GM19099 (cell line): ENCODE measurements around the gene NOTUM.

Experiments used
- POLR2A ChIP-seq: IDR thresholded peaks from 3 replicates; pipeline ENCODE4 v1.6.1; 2011; ENCODE audit warnings: low read depth; ENCODE audit not compliant: insufficient read length; ENCODE audit errors: extremely low read depth

The NOTUM gene

DNA sequence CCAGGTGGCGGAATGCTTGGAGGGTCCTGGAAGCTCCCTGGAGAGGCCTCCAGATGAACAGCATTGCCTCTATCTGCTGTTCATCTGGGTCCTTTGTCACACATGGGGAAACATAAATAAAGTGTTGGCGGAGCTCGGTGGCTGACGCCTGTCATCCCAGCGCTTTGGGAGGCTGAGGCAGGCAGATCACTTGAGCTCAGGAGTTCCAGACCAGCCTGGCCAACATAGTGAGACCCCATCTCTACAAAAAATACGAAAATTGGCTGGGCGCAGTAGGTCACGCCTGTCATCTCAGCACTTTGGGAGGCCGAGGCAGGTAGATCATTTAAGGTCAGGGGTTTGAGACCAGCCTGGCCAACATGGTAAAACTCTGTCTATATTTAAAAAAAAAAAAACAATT lies 16.1 kb downstream of the NOTUM start:
- no peak for TF ChIP-seq POLR2A

DNA sequence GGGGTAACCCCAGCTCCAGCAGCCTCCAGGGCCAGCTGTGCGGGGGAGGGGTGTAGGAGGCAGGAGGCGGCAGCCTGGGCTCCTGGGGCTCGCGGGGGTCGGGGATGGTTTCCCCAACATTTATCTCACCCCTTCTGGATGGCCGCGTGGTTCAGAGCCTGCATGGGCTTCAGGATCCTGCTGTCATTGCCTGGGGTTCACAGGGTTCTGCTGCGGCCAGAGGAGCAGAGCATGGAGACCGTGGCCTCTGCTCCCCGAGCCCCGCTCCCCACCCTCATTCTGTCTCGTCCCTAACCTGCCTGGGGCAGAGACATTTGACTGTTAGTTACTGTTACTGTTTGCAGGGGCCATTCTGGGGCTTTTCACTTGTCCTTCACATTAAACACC lies 18.8 kb downstream of the NOTUM start:
- TF ChIP-seq POLR2A, result no peak

DNA sequence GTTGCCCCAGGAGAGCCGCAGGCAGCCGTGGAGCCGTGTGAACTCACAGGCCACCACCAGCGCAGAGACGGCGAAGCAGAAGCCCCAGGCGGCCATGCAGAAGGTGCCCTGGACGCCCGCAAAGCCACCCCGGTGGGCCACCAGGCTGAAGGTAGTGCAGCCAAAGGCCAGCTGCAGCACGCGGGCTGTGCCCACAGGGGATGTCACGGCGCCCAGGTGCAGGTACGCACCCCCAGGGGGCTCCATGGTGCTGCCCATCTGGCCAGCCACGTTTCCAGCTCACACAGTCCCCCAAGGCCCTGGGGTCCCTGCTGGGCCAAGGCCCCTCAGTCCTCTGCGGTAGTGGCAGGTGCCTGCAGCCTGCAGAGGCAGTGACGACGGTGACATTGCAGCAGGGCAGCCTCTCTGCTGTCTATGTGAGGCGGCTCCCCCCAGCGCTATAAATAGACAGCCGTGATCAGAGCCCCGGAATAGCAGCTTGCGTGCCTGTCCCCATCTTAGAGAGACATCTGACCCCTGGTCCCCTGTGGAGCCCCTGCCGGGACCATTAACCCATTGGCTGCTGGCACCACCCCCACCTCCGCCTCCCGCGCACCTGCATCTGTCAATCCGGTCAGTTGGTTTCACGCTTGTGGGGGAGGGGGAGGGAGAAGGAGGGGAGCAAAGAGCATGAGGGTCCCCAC lies 19.4 kb downstream of the NOTUM start:
- no peak for TF ChIP-seq POLR2A

DNA sequence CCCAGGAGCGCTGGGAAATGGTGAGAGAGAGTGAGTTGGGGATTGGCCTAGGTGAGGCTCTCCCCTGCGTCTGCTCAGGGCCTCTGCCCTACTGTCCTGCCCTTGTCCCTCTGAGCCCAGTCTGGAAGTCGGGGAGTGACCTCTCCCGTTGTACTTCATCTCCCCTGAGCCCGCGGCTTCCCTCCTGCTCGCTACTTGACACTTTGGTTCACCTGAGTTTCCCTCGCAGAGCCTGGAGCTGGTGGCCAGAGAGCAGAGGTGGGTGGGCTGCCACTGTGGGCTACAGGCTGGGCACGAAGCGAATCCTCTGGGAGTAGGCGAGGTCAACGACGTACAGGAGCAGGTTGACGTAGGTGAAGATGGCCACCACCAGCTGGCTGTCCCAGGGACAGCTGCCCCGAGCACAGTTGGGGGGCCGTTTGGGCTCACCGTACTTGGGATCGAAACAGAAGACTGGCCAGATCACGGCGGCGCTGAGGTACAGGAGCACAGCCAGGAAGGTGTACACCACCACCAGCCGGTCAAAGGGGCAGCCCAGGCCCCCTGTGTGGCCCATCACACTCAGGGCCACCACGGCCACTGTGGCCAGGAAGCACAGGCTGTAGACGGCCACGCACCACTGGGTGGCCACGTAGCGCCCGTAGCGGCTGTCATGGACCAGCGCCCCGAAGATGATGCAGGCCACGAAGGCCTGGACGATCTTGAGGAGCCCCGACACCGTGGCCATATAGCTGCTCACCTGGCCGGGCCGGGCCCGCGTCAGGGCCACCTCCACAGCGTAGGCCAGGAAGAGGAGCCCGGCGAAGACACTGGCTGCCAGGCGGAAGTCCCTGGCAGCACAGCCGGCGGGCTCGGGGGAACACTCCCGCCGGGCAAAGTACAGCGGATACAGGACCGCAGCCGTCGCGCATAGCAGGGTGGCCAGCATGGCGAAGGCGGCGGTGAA lies 20.2 kb downstream of the NOTUM start:
- no peak for TF ChIP-seq POLR2A

DNA sequence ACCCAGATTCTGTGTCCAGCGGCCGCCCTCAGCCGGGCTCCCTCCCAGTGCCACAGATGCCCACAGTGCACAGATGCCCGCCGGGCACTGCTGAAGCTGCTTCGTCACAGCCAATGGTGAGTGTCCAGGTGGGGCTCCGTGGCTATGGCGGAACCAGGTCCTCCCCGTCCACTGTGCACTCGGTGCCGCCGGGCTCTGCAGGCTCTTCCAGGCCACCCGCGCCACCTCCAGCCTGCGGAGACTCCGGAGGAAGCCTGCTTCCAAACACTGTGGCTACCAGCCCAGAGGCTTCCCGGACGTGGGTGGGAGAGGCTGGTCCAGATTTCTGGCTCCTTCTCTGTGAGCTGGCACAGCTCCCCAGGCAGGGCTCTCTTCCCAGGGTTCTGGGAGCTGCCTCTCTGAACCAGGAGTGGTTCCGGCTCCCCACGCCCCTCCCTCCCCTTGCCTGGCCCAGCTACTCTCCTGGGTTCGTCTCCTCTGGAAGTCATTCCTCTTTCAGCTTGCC lies 21.1 kb downstream of the NOTUM start:
- no peak for TF ChIP-seq POLR2A

DNA sequence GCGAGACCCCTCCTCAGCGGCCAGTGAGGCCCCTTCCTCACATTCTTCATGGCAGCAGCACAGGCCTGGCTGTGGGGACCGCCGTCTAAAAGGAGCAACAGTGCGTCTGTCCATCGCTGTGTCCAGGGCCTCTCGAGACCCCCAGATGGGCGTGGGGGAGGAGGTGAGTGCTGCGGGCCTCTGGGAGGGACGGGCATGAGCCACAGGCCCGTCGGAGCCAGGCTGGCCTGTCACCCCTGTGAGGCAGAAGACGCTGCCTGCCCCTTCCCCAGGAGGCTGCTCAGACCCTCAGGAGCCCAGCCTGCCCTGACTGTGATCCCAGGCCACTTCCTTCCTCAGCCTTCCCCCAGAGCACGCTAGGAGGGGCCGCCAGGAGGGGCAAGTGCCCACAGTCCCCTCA lies 21.8 kb downstream of the NOTUM start:
- no peak for TF ChIP-seq POLR2A

DNA sequence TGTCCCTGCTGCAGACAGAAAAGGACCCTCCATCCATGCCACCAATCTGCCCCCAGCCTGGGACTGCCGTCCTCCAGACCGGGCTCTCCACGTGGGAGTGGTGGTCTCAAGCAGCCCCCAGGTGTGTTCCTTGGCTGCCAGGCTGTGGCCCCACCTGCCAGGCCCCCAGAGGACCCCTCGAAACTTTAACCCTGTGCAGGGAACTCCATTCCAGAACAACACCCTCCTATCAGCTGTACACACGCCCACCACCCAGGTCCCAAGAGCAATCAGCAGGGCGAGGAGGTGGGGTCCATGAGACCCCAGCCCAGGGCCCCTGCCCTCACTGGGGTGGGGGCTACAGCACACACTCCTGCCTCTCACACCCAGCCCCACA lies 25.3 kb downstream of the NOTUM start:
- TF ChIP-seq POLR2A, result no peak

DNA sequence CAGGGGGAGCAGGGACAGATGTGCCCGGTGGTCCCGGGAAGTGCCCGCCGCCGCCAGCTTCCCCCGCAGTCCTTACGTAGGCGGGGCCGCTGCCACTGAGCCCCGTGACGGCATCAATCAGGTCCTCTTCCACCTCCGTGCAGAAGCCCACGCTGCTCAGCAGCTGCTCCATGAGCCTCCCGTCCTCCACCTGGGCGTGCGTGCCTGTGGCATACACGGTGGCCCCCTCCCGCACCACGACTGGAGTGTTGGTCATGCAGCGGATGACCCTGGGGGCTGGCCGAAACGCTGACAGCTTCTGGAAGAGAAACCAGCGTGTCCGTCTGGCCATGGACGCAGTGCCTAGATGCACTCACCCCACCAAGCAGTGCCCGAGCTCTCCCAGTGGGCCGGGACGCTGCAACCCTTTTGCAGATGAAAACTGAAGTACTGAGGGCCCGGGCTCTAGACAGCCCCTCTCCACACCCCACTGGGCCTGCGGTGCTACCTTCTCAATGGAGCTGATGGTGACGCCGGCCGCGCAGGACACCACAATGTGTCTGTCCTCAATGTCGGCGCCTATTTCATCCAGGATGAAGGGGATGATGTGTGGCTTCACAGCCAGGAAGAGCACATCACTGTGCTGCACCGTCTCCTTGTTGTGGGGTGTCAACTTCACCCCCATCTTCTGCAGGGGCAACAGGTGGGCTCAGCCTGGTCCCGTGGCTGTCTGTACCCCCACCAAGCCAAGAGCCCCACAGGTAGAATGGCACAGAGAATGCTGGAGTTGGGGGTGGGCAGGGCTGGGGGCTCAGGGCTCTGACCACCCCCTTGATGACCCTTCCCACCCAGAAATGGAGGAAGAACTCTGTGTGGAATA lies 25.9 kb downstream of the NOTUM start:
- no peak for TF ChIP-seq POLR2A

DNA sequence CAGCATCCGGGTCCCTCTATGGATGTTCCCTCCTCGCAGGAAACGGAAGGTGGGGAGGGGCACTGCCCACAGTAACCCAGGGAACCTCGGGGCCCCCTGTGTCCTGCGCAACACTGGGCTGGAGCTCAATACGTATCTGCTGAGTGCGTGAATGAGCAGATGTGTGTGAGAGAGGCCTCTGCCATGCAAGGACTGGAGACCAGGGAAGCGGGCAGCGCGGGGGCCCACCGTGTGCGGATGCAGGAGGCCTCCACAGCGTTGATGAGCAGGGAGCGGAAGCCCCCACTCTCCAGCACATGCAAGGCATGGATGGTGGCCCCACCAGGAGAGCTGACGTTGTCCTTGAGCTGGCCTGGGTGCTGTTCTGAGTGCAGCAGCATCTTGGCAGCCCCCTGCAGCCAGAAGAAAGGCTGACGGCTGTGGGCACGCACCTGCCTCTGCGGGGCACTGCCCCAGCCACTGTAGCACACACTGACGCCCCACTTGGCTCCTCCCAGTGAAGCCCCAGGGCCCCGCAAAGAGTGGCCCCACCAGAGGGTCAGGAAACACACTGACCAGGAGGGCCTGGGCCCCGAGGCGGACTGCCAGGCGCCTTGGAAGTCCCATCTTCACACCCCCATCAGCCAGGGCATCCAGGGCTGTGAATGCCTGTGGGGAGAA lies 26.8 kb downstream of the NOTUM start:
- no peak for TF ChIP-seq POLR2A

DNA sequence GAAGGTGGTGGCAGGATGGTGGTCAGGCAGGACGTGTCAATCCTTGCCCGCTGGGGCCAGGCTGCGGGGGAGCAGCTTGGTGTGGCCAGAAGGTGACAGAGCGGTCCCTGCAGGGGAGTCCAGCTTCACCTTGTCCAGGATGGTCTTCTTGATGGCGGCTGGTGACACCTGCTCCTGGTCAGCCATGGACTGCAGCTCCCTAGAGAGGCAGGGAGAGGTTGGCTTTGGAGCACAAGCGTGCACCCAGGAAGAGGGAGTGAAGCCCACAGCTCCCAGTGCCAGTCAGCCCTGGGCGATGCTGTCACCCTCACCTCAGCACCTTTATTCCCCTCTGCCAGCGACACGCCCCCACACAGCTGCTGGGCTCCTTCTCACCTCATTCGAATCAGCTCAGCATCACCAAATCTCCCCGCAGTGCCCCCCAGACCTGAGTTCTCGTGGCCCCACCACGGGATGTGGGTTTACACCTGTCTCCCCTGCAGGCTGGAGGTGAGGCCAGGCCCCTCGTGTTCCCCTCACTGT lies 27.7 kb downstream of the NOTUM start:
- no peak for TF ChIP-seq POLR2A

DNA sequence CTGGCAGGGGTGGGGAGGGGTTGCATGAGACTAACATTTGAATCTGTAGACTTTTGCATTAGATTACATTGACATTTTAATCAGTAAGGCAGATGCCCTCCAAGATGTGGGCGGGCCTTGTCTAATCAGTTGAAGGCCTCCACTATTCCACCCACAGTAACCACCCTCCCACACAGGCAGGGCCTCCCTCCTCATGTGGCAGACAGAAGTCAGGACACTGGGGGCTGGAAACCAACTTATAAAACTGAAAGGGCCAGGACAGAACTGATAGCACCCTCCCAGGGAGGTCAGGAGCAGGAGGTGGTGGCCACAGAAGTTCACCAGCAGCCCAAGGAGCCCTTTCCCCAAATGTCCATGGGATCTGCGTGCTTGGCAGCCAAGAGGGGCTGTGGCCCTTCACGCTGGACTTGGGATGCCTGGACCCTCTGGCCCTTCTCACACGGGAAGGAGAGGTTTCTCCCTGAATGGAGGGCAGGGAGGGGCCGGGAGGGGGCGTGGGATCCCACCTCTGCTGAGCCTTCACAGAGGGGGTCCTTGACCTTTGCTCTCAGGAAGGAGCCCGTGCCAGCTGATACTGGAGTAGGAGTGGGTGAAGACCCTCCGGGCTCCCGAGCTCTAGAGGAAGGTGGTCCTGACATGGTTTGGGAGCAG lies 28.5 kb downstream of the NOTUM start:
- no peak for TF ChIP-seq POLR2A

DNA sequence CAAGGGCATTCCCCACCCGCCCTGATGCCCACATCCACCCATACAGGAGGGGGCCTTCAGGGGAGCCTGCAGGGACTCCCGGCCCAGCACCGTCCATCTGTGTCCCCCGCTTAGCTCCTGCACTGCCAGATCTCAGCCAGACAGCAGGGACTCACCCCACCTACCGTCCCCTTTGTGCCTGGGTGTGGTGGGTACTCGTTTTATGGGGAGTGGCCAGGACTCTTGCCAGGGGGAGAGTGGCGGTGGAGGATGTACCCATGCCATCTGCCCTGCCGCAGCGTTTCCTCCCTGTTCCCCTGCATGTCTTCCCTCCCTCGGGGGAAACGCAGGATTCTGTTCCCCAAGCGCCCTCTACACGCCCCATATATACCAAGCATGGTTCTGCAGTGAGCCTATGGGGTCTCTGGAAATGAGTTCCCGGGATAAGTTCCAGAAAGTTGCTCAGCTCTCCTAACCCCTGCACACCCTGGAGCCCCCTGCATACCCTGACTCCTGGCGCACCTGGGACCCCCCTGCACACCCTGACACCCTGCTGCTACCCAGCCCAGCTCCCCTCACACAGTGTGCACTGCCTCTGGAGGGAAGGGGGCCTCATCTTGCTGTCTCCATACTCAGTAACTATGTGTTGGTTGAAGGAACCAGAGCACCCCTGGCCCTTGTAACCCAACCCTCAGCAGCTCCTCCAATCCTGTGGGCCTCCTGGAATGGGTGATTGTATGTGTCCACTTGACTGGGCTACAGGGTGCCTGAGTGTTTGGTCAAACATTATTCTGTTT lies 29.2 kb downstream of the NOTUM start:
- TF ChIP-seq POLR2A, result no peak

DNA sequence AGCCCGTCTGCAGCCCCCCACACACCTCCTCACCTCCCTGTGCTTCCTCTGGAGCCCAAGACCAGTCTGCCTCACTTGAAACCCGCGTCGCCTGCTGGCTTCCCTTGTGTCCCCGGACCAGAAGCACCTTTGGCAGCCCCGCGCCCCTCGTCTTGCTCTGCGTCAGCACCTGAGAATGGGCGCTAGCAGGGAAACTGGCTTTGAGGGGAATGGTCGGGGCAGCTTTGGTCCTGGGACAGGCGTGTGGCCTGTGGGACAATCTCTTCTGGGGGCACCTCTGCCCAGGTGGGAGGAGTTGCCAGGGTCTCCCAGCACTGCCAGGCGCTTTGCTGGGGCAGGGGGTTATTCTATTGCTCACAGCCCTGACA lies 29.8 kb downstream of the NOTUM start:
- TF ChIP-seq POLR2A, result no peak
